GDM1 (cell line): ENCODE results near the gene SOX1.

Experiments used
- DNase-seq: peaks from one replicate; lab custom pipeline; 2025; lab: John Stamatoyannopoulos, UW

The SOX1 gene

GRCh38 chr13:112067116-112067741 lies at the start of gene SOX1:
TSS of gene SOX1 (plus strand) at chr13:112067149. CDS start at chr13:112067659, 510 bp downstream.
- DNase-seq, result no peak

DNA sequence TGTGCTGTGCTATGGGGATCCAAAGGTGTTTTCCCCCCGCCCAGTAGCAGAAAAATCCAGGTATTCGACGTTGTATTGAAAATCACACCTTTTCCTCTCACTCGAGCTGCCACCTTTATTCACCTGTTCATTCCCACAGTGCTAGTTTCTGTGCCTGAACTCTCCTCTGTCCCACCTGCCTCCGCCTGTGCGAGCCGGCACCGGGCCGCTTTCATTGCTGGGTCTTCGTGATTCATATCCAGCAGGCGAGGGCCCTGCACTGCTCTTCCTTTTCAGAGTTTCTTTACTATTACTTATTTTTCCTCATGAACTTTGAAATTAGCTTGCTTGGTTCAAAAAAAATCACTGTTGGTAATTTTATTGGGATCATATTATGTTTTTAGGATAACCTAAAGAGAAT lies 42.4 kb upstream of the SOX1 start:
- DNase-seq, result no peak

- DNase-seq, result no peak
These were observed 39.7 kb upstream of the SOX1 start for GRCh38 chr13:112027250-112027649.

DNA sequence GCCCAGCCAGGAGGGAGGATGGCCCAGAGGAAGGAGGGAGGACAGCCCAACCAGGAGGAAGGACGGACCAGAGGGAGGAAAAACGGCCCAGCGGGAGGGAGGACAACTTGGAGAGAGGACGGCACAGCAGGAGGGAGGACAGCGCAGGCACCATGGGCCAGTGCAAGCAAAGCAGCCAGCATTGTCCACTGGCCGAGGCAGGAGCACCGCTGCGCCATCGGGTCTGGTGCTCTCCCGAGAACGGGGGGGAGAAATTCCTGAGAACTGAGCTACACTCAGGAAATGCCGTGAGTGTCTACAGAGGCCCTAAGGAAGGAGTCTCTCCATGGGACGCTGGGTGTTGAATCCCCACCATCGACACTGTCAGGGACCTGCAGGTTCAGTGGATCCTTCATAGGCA lies 38.5 kb upstream of the SOX1 start:
- DNase-seq, result no peak

GRCh38 chr13:112029143-112029542 lies 37.8 kb upstream of the SOX1 start:
- DNase-seq, result no peak

- no peak for DNase-seq
These were observed 34.6 kb upstream of the SOX1 start for GRCh38 chr13:112032186-112032993.

DNA sequence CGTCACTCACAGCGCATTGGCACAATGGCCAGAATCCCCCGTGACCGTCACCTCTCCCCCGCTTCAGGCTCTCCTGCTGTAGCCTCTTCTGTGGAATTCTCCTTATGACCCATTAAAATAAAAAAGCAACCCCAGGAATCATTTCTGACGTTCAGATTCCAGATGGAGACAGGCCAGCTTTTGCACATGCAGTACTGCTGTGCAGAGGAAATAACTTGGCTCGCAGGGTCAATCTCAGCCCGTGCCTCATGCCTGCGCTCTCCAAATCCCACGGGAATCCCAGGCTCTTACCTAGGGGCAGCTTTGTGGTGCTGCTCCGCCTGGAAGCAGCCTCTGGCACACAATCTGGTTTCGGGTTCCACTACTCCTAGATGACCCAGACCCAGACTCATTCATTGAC lies 32.7 kb upstream of the SOX1 start:
- no peak for DNase-seq

DNA sequence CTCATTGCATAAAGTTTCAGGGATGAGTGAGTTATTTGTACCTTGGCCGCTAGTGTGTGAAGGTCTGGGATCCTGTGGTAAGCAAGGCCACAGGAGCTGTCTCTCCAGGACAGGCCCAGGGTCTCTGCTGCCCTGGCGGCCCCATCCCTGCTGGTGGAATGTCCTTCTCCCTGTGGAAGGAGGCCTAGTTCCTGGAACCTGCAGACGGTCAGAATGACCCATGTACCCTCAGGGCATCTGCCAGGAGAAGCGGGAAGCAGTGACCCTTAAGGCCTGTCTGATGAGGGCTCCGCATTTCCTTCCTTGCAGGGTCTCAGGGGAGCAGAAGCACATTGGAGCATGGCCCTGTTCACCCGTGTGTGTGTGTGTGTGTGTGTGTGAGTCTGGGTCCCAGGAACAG lies 32.1 kb upstream of the SOX1 start:
- DNase-seq, result no peak

- DNase-seq, result no peak
These were observed 24.5 kb upstream of the SOX1 start for GRCh38 chr13:112042496-112042895.

DNA sequence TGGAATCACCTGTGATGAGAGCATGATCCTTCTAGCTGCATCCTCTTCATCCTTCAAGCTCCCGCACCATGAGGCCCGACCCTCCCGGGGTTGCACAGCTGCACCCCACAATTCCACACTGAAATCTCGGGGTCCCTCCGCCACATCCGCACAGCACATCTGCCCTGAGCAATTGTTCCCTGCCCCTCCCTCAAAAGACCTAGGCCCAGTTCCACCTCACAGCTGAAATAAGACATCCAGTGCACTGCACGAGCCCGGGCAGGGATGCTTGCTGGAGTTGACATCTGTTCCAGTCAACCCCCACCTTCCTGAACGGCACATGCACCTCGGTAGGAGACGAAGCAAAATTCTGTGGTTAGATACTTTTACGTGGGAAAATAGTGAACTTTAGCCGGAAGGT lies 14.7 kb upstream of the SOX1 start:
- DNase-seq, result no peak

- DNase-seq, result no peak
These were observed 13.7 kb upstream of the SOX1 start for GRCh38 chr13:112053167-112053743.

DNA sequence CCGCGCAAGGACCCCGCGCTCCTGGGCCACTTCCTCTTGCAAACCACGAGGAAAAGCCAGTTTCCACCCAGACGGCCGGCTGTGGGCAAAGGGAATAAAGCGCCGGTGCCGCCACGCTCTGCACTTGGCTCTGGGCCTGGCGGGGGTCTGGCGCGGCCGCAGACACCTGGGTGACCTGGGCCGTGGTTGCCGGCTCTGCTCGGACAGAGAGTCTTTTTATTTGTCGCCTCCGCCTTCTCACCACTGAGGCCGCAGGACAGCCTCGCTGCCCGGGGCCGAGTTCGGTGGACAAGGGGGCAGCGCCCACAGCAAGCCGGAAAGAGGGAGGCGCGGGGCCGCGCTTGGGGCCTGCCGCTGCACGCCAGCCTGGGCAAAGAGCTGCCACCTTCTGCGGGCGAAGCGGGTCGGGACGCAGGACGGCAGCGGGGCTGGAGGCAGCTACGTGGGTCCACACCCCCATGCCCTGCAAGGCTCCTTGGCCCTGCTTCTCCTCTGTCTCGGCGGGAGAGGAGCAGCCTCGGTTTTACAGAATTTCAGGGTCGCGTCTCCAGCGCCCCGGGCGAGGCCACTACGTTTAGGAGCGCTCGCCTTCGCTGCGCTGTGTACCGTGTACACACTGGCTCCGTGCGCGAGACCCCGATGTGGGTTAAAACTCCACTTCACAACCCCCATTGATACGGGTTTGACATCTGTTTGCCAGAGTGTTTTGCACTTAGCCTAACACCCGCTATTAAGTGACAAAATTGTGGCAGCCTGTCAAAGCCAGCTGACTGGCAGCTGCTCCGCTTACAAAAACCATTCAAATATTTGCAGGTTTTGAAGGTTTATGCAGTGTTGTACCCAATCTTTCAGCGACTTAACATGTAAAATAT lies 13.0 kb upstream of the SOX1 start:
- DNase-seq, result no peak

DNA sequence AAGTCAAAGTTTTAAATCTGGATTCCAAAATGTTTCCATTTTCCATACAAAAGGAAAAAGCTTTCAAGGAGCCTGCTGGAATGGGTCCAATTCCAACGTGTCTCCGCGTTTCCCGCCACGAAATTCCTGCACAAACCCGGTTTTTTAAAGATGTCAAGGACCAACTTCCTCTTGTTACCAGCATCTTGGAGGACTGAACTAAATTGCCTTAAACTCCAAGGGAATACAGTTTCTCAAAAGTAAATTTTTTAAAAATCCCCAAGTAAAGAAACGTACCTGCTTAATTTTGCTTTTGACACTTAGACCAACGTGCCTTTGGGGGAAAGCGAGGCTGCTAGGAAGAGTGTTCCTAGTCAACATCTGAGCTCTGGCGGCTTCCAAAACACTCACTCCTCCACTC lies 12.3 kb upstream of the SOX1 start:
- DNase-seq, result no peak

DNA sequence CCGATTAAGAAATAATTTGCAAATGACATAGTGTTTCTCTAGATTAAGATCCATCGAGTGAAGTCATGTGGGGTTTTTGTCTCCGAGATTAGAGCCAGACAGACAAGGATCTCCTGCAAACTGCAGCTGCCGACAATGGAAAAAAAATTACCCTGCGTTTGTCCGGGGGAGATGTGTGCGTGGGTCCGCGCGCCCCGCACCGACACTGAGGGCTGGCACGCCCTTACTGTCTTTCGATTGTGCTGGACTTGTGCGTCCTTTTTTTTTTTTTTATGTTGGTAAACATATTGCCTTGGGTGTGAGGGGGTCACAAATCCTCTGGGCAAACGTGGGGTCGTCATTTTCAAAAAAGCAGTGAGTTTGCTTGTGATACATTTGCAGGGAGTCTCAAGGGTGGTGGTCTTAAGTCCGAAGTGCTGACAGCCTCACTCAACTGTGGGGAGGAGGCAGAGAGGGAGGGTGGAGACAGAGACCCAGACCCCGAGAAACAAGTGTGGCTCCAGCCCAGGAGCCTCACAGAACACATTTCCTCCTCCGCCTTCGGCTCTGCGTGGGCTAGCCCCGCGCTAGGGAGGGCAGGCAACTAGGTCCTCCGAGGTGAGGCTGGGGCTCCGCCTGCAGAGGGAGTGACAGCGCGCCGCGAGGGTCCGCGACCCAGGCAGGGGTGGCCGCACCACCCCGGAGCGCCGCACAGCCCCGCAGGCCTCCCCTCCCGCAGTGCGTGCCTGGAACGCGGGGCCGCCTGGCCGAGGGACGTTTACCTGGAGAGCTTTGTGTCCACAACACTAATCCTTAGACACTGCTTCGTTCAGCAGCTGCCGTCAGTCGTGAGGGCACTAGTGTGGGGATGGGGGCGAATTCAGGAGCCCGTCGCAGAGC lies 11.7 kb upstream of the SOX1 start:
- DNase-seq, result no peak

- no peak for DNase-seq
These were observed 11.1 kb upstream of the SOX1 start for GRCh38 chr13:112055915-112056269.

GRCh38 chr13:112056284-112056727 lies 10.6 kb upstream of the SOX1 start:
- no peak for DNase-seq

DNA sequence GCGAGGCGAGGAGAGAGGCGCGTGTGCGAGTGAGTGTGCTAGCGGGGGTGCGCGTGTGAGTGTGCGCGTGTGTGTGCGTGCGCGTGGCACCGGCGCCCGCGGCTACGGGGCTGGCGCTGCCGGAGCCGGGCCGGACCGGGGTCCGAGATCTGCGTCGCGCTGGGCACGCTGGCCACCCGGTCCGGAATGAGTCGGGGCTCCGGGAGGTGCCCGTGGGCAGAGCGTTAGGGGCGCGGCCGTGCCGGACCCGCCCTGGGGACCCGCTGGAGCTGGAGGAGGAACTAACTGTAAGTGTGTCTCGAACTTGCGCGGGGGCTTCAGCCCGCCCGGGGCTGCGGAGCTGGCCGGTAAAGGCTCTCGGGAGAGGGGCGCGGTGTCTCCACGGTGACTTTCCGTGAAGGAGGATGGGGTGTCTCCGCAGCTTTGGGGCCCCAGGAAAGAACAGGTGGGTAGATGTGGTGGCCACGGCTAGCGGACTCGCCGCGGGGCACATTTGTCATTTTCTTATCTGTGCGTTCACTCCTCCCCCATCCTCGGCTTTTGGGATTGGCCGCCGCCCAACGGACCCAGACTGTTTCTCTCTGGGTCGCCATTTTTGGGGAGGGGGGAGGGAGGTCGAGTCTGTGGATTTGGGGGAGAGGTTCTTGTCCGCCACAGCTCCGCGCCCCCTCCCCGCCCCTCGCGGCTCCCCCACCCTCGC lies 10.1 kb upstream of the SOX1 start:
- DNase-seq, result no peak

DNA sequence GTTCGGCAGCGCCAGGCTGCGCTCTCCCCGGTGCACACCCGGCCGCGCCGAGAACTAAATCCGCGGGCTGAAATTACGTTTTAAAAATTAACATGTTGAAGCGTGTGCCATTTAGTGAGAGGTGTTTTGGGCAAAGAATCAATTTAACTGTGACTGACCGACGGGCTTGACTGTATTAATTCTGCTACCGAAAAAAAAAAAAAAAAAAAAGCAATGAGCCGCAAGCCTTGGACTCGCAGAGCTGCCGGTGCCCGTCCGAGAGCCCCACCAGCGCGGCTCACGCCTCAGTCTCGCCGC lies 9.6 kb upstream of the SOX1 start:
- no peak for DNase-seq

DNA sequence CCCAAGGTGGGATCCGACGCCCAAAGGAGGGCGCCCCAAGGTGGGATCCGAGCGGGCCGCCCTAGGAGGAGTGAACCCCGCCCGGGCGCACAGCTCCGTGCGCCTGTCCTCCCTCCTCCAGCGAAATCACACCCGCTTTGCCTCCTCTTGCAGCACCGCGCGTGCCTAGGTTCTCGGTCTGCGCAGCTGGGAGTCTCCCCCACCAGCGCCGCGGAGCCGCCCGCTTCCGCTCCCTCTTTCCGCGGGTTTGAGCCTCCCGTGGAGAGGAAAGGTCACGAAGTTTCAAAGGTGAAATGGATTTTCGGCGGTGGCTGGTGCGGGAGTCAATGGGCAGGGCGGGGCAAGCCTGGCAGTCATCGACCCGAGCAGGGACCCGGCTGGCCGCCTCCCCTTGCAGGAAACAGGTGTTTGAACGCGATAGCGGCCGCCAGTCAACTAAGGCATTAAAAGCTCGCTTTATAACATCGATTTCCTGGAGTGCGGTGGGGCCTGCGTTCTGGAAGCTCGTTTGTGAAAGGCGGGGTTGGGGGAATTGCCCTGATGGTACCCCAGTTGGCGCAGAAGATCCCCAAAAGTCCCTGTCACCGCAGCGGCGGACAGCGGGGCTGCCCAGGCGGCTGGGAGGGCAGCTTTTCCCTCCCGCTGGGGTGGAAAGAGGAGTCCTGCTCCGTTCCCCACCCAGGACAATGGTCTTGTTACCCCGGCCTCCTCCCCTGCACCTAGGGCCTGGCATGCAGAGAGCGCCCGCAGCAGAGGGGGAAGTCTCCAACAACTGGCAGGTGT lies 9.0 kb upstream of the SOX1 start:
- no peak for DNase-seq

DNA sequence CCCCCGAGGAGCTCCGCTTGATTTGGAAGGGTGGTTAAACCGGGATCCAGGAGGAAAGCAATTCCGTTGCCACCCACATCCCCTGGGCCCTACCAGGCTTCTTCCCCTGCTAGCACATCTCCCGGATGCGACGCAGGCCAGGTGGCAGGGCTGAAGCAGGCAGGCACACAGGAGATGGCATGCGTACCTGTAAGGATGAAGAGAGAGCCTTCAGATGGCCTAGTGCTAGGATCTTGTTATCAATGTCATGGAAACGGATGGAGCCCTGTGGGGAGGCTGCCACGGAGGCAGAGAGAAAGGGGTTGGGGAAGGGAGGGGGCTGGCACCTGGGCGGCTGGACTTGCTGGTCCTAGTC lies 8.5 kb upstream of the SOX1 start:
- no peak for DNase-seq
